OCI-LY3 (cell line): ENCODE data around the gene OR14K1.
"Not testable (repeated sequence)": the region's sequence is repeated elsewhere in the genome, so short reads cannot be mapped to it uniquely, and the experiment has no call there.

Experiments
- EZH2phosphoT487 ChIP-seq: fragments of 200-600 bp; shearing (Covaris generic); IDR thresholded peaks from 2 replicates; pipeline ENCODE4 v1.6.1; 2018; ENCODE audit warnings: antibody characterized with exemption, mixed run types, low read depth
- TF ChIP-seq, protein P1 (sequence below): fragments of 200-600, 300-600 bp; sonication (generic); IDR thresholded peaks from 2 replicates; pipeline ENCODE4 v1.5.1; 2014; ENCODE audit warnings: antibody characterized with exemption, low read length, low read depth

DNA sequence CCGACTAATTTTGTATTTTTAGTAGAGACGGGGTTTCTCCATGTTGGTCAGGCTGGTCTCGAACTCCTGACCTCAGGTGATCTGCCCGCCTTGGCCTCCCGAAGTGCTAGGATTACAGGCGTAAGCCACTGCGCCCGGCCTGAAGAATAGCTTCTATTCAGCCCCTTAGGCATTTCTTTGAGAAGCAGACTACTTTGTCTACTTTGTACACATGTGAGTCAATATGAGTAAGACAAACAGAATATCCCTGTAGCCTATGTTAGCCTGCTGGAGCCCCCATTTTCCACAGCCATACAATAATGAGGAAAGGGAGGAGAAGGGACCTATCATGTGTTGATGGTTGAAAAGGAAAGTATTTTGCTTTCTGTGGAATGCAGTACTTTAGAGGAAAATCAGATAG is 27.7 kb upstream of the OR14K1 start:
- TF ChIP-seq, protein P1, sequence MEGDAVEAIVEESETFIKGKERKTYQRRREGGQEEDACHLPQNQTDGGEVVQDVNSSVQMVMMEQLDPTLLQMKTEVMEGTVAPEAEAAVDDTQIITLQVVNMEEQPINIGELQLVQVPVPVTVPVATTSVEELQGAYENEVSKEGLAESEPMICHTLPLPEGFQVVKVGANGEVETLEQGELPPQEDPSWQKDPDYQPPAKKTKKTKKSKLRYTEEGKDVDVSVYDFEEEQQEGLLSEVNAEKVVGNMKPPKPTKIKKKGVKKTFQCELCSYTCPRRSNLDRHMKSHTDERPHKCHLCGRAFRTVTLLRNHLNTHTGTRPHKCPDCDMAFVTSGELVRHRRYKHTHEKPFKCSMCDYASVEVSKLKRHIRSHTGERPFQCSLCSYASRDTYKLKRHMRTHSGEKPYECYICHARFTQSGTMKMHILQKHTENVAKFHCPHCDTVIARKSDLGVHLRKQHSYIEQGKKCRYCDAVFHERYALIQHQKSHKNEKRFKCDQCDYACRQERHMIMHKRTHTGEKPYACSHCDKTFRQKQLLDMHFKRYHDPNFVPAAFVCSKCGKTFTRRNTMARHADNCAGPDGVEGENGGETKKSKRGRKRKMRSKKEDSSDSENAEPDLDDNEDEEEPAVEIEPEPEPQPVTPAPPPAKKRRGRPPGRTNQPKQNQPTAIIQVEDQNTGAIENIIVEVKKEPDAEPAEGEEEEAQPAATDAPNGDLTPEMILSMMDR = not testable (repeated sequence)
- TF ChIP-seq EZH2phosphoT487 = not testable (repeated sequence)
